ENCODE results near the gene WDFY1.

Gene WDFY1

GRCh38 chr2:223950448-223951347 is 5.6 kb upstream of the WDFY1 start:
- no peak overlapping the region for H3K4me3 ChIP-seq (ENCODE audit: low read depth, low read length)
- in situ Hi-C loops (cut with HindIII; ENCODE audit: low sequenced_read_pairs), result no loop called here
- TF ChIP-seq CTCF (IDR thresholded peaks at IDR 0.05; ENCODE audit: low read depth, low read length), result no peak
- DNase-seq (ENCODE audit: low read depth, low spot score), result no peak

- TF ChIP-seq CTCF (IDR thresholded peaks at IDR 0.05; ENCODE audit: low read depth, low read length), result no peak
- H3K4me3 ChIP-seq (ENCODE audit: low read depth, low read length), result no peak overlapping the region
- in situ Hi-C loops (cut with HindIII; ENCODE audit: low sequenced_read_pairs), result no loop called here
- DNase-seq (ENCODE audit: low read depth, low spot score), result no peak
Observed at GRCh38 chr2:223949241-223949840, 4.2 kb upstream of the WDFY1 start.

- TF ChIP-seq CTCF (IDR thresholded peaks at IDR 0.05; ENCODE audit: low read depth, low read length), result no peak
- in situ Hi-C loops (cut with HindIII; ENCODE audit: low sequenced_read_pairs), result no loop called here
- no peak for DNase-seq (ENCODE audit: low read depth, low spot score)
- H3K4me3 ChIP-seq (ENCODE audit: low read depth, low read length), result no peak overlapping the region
Observed at GRCh38 chr2:223947711-223948205, 2.6 kb upstream of the WDFY1 start.

GRCh38 chr2:223945755-223946154 is 620 bp upstream of the WDFY1 start:
- H3K4me3 ChIP-seq (ENCODE audit: low read depth, low read length), result no peak overlapping the region
- DNase-seq (ENCODE audit: low read depth, low spot score), result no peak
- TF ChIP-seq CTCF (IDR thresholded peaks at IDR 0.05; ENCODE audit: low read depth, low read length), result no peak
- in situ Hi-C loops (cut with HindIII; ENCODE audit: low sequenced_read_pairs), result no loop called here

GRCh38 chr2:223944166-223944702 is 901 bp downstream of the WDFY1 start:
- DNase-seq (ENCODE audit: low read depth, low spot score), result peak; percentile 35
- in situ Hi-C loops (cut with HindIII; ENCODE audit: low sequenced_read_pairs), result no loop called here
- peak overlapping the region; percentile 93 for H3K4me3 ChIP-seq (ENCODE audit: low read depth, low read length)
- no peak for TF ChIP-seq CTCF (IDR thresholded peaks at IDR 0.05; ENCODE audit: low read depth, low read length)

- in situ Hi-C loops (cut with HindIII; ENCODE audit: low sequenced_read_pairs), result no loop called here
- H3K4me3 ChIP-seq (ENCODE audit: low read depth, low read length), result peak overlapping the region; percentile 93
Observed at GRCh38 chr2:223943561-223944008, 1.6 kb downstream of the WDFY1 start.

More at GRCh38 chr2:223943561-223944008, 1.6 kb downstream of the WDFY1 start:
- TF ChIP-seq CTCF (IDR thresholded peaks at IDR 0.05; ENCODE audit: low read depth, low read length), result no peak
- peak; percentile 57 for DNase-seq (ENCODE audit: low read depth, low spot score)

Measured in astrocyte of the spinal cord (primary cell).